Activated CD8-positive, alpha-beta memory T cell treated with anti-CD3 and anti-CD28 coated beads, Interleukin-2, amount 50 U/mL, for 24 hours (primary cell): Measurements from ENCODE around the gene KIAA2012.

Experiments used
- DNase-seq: peaks from one replicate; pipeline ENCODE4 v3.0.0-alpha.2; 2020; ENCODE audit errors: extremely low read depth

Gene KIAA2012

DNA sequence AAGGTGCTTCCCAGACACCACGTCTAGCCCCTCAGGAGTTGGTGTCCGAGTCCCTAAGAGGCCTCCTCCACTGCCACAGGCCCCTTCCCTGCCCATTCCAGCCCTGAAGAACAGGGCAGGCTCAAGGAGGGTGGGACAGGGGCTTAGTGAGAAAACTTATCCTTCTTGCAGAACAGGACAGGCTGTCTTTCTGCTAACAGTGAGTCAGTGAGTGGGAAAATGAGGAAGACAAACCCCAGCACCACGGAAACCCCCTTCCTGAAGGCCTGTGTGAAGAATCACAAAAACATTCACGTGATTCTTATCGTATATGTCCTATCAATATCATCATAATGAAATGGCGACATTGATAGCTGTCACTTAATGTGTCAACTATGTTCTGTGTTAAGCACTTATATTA is 29.6 kb upstream of the KIAA2012 start:
- no peak for DNase-seq

DNA sequence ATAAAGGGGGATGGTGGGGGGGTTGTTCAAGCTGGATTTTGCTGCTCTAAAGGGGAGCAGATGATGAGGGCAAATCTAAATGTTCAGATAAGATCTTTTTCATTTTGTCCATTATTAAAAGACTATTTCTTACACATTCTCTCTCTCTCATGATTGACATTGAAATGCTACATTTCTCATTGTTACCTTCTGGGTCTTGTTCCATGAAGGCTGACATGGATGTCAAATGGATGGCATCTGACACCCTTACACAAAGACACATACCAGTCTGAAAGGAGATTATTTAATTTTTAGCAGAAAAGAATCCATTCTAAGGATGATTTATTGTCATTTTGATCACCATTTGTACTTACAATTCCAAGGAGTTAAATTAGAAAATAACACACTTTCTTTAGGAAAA is 28.3 kb upstream of the KIAA2012 start:
- DNase-seq = no peak

DNA sequence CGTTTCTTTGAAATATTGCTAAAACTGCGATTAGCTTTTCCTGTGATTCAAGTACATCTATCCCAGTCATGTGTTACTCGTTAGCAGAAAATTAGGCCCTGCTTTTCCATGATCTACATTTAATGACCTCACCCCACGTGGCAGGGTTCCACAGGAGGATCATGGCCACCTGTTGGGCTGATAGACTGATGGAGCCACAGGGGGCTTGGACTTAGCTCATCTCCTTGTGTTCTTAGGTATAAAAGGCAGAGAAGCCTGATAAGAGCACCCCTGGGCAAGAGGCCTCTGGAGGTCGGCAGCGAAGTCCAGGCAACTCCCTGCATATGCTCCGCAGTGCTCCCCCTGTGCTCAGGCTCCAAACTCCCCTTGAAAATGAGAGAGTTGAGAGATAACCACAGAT is 26.5 kb upstream of the KIAA2012 start:
- DNase-seq = no peak

DNA sequence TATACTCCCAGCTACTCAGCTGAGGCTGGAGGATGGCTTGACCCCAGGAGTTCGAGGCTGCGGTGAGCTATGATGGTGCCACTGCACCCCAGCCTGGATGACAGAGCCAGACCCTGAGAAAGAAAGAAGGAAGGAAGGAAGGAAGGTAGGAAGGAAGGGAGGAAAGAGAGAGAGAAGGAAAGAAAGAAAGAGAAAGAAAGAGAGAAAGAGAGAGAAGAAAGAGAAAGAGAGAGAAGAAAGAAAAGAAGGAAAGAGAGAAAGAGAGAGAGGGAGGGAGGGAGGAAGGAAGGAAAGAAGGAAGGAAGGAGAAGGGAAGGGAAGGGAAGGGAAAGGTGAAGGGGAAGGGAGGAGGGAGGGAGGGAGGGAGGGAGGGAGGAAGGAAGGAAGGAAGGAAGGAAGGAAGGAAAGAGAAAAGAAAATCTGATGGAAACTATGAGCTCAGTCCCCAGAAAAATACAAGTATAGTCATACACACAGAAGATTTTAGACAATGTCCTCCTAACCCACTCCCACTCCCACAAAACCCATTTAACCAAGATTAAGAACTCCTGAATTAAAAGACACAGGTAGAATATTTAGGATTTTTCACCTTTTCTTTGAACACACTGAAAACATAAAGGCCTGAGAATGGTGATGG is 23.8 kb upstream of the KIAA2012 start:
- no peak for DNase-seq

DNA sequence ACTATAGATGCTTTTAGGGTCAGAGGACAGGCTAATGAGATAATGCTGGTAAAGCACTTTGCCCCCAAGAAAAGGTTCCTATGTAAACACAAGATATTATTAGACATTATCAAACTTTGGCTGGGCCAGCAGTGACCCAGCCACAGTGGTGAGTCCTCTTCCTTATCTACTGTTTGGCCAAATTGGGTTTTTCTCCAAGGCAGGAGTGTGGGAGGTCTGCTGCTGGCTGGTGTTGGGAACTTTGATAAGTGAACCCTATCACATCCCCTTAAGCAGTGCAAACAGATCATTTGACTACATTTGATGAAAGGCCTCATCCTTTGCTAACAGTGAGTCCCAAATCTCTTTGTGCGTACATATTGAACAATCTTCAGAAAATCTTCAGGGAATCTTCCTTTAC is 23.2 kb upstream of the KIAA2012 start:
- no peak for DNase-seq

DNA sequence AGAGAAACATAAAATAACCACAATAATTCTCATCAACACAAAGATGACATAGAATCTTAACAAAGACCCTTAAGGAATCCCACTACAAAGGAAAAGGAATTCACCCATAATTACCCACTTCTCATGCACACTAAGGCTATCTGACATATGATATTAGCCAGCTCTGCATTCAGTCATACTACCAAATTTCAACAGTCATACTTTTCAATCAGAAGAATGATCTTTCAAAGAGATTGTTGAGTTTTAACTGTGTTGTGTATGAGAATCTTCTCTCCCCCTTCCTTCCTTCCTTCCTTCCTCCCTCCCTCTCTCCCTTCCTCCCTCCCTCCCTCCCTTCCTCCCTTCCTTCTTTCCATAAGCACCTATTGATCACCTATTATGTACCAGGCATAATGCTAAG is 22.4 kb upstream of the KIAA2012 start:
- DNase-seq = no peak

DNA sequence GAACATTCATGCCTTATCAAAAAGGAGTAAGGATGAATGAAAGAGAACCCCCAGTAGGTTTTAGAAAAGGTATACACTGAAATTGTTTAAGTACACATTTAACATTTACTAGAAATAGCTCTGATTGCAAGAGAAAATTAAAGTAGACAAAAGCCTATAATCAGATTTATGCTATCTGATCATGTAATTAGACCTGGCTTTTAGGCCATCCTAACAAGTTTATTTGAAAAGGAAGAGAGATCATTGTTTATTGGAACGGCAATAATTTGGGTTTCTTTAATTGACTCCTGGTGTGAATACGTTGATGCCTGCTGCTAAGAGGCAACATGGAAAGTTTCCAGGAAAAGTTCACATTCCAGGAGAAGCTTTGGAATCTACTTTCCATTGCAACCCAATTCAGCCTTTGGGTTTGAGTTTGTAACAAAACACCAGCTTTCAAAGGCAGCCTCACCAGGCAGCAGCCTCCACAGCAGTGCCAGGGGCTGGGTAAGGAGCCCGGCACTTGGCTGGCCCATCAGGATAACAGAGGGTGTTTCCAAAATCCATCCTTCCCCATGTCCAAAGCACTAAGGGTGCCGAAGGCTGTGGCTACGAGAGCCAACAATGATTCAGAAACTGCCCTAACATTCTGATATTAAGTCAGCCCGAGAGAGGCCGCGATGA is 21.4 kb upstream of the KIAA2012 start:
- DNase-seq = no peak

DNA sequence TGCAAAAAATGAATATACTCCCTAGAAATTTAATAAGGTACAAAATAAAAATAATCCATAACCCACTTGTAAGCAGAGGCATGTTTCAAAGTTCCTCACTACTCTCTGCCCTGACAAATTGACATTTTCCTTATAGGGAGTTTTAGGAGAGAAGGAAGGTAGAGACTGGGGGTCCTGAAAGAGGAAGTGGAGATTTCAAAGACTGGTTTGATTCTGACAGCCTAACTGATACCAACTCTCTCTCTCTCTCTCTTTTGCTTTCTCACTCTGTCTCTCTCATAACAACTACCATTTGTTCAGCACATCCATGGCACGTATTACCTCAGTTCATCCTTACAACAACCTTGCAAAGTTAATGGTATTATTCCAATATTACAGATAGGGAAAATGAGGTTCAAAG is 20.8 kb upstream of the KIAA2012 start:
- DNase-seq = no peak

DNA sequence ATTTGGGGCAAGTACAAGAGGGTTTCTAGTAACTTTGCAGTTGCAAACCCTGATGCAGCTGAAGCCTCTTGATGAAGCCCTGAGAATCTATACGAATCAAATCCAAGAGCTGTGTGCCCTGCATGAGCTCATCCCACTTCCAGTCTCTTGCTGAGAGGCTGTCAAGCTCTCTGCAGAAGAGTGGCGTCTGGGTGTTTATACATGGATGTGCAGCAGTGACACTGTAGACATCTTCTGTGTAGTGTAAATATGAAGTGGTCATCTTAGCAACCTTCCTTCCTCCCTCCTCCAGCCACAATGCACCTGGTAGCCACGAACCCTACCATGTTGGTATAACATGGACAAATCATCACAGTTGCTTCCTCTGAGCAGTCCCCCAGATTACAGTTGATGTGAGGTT is 18.4 kb upstream of the KIAA2012 start:
- no peak for DNase-seq

DNA sequence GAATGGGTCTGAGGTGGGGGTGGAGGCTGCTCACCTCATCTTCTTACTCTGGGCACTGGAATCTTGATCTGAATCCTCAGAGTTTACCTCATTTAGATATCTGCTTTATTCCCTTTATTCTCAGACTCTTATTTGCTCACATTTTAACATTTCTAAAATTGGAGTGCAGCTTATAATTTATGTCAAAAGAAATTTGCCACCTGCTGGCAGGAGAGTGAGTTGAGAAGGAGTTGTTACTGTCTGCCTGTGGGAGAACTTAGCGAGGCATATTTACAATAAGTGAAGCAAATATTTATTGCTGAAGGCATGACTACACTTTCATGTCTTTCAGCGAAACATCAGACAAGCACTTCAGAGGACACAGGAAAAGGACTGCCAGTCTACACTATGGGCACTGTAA is 16.4 kb upstream of the KIAA2012 start:
- no peak for DNase-seq

DNA sequence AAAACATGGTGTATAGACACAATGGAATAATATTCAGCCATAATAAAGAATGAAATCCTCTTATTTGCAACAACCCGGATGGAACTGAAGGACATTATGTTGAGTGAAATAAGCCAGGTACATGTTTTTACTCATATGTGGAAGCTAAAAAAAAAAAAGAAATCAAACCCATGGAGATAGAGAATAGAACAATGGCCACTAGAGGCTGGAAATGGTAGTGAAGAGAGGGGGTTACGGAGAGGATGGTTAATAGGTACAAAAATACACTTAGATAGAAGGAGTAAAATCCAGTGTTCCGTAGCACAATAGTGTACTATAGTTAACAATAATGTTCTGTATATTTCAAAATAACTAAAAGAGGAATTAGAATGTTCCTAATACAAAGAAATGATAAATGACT is 12.8 kb upstream of the KIAA2012 start:
- no peak for DNase-seq

DNA sequence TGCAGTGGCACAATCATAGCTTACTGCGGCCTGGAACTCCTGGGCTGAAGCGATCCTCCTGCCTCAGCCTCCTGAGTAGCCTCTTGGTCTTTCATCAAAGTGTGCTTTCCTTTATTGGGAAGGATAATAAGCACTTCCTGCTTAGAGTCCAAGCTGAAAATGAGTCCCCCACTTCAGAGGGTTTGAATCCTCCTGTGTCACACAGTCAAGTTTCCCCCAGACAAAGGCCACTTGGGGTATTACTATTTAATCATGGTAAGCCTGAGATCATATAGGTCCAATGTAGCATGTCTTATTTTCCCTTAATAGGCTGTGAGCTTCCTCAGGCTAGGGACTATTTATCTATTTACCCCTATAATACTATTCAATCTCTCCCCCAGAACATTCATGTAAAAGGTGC is 11.4 kb upstream of the KIAA2012 start:
- no peak for DNase-seq

DNA sequence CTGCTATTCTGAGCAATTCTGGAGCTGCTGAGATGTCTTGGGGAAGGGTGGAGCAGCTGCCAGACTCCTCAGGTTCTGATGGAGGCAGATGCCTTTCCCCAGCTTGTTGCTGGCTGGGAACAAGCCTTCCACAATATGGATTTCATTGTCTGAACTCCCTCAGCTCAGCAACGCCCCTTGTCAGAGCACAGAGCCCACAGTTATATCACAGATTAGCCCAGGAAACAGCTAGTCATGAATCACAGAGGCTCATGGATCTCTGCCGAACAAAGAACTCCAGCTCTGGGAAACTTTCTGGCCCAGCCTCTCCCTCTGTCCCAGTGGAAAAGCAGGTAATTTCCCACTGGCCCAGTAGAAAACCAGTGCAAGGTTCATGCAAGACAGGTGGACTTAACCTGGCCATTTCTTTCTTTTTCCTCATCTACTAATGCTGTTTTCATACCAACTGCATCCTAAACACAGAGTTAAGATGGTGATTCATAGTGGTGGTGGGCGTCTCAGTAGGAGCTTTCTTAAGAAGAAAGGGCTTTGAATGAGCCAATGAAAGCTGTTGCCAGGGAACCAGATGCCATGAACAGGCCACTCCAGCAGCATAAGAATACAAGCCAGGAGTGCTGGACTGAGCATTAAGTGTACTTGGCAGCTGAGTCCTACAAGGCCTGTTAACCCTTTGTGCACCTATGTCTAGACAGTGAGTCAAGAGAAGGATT is 8.7 kb upstream of the KIAA2012 start:
- DNase-seq = no peak

DNA sequence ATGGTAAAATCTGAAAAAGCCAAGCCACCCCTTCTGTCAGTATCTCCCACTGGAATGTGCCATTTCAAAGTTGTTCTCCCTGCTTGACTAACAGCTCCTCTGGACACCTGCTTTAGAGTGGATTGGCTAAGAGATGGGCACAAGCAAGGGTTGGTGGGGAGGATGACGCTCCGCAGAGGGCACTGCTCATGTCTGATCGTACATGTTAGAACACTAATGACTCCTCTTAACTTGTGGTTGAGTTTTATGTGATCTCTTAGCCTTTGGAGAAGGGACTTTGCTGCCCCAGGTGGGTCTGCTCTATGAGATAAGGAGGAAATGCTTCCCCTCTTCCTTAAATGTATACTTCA is 8.2 kb upstream of the KIAA2012 start:
- DNase-seq = no peak

DNA sequence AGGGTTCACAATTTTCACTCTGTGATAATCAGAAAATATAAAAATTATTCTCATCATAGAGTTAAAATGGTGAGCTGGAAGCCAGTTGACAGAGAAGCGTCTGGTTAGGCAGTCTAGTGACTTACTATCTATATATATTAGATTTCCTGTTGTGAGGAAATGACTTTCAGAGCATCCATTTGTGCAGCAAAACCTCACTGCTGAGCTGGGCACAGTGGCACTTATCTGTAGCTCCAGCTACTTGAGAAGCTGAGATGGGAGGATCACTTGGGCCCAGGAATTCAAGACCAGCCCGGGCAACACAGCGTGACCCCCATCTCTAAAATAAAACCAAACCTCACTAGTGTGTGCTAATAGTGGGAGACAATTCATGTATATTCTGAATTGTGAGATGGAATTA is 7.2 kb upstream of the KIAA2012 start:
- DNase-seq = no peak

DNA sequence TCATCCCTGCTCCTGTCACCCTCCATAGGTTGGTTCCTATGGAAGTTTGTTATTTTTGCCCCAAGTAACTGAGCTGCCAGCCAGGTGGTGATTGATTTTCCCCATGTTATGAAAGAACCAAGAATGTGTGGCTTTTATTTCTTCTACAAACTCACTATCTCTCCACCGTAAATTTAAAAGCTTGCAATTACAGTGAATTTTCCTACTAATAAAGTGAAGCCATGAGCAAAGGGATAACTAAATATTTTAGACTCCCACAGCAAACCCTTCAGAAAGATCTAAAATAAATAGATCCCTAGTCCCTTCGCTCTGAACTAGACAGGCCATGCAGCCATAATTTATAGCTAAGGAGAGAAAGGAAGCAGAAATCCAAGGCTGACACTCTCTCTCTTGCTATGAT is 6.2 kb upstream of the KIAA2012 start:
- no peak for DNase-seq

DNA sequence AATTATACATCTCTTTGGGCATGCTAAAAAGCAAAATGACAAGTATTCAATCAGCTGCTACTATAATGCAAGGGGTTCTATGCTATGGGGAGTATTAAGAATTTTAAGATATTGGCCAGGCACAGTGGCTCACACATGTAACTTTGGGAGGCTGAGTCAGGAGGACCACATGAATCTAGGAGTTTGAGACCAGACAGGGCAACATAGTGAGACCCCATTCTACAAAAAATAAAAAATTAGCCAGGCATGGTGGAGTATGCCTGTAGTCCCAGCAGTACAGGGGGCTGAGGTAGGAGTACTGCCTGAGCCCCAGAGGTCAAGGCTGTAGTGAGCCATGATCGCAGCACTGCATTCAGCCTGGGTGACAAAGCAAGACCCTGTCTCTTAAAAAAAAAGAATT is 5.5 kb upstream of the KIAA2012 start:
- DNase-seq = no peak

DNA sequence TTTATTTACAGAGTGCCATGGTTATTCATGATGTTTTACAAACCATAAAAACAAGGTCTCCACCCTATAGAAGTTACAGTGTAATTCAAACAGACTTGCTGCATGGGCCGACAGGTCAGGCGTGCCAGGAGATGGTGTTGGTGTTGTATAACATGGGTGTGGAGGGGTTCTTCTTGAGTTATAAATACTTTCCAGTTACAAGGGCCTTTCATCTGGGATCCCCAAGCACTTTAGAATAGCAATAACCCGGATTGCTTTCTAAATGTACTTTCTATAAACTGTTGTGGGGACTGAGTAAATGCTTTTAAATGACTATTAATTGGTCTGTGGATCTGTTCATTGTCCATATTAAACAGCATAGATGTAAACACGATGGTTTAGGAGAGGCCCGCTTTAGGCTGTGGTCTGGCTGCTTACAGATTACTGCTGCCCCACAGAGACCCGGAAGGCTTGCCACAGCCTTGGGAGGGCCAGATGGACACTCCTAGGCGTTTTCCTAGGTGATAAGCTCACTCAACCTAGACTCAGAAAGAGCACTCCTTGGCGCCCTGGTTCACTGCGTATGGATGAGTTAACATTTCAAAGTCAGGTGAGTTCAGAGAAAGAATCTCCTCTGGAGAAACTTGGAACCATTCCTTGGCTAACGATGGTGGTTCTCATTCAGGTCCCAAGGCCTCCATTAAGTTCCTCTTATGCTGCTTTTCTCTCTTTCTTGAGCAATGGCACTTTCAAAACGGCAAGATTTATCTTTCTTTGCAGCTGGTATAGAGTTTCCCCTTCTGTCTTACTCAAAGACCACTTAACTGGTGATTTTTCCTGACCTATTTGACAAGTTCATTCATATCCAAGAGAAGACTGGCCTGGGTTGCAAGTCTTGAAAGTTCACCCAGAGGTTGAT is 3.6 kb upstream of the KIAA2012 start:
- no peak for DNase-seq

DNA sequence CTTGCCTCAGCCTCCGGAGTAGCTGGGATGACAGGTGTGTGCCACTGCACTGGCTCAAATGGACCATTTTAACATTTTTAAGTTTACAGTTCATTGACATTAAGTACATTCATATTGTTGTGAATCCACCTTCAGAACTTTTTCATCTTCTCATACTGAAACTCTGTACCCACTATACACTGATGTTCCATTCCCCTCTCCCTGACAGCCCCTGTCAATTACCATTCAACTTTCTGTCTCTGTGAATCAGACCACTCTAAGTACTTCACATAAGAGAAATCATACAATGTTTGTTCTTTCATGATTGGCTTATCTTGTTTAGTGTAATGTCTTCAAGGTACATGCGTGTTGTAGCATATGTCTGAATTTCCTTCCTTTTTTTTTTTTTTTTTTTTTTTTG is 1.9 kb upstream of the KIAA2012 start:
- no peak for DNase-seq

DNA sequence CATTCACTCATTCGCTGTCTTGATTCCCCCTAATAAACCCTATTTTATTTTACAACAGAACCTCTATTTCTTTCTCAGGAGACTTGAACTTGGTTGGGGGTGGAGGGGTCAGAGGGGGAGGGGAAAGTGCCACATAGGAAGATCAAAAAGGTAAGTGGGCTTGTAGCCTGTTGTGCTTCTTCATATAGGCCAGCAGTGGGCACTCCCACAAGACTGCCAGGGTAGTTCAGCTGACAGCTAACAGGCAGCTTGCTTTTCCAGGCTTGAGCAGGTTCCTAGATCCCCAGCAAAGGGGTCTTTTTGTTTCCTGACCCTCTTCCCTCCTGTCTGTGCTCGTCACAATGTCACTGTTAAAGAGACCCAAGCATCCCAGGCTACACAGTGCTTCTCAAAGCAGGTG is 829 bp upstream of the KIAA2012 start:
- DNase-seq = no peak

DNA sequence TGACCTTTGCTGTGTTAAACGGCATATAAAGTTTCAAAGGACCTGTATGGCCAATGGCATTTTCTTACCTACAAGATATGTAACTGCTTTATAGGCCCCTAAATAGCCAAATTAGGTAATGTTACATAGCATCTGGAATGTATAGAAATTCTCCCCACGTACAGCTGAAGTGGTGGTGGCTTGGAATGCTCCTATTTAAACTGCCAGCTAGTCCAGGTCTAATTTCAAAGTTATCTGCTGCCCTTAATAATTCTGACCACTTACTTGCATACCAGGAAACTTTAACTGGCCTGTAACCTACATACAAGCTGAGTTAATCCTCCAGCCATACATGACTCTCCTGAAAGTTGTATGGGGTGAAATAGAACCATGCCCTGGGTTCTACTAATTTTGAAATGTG is 1.3 kb downstream of the KIAA2012 start:
- no peak for DNase-seq

DNA sequence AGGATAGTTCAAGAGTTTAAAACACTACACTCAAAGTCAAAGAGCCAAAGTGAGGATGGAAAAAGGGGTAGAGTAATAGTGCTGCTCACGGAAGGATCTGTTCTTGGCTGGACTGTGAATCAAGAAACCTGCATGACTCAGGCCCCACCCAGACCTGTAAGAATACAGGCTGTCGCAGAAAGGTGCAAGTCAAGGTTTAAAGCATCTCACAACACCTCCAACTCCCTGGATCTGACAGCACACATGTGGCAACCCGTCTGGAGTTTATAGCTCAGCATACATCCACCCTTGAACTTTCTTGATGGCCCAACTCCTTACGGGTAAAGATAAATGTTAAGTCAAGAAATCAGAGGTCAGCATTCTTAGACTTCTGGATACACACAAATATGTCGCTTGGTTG is 6.3 kb downstream of the KIAA2012 start:
- no peak for DNase-seq

DNA sequence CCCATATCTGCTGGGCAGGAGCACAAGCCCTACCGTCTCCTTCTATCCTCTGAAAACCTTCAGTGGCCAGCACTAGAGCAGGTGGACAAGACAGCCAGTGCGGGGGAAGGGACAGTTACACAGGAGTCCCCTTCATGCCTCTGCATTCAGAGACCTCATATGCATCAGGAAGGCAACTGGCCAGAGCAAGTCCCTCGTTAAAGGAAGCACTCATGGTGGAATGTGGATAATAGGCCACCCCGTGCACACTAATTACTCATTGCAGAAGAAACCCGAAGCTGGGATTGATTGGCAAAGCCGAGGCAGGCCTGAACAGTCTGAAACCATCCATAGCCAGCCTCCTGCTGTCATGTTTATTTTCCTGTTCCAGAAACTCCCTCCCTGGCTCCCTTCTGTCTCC is 11.2 kb downstream of the KIAA2012 start:
- DNase-seq = no peak
